CD4-positive, alpha-beta memory T cell (primary cell): ENCODE measurements around the gene DDX56. TPM values are rescaled to one million over a fixed set of nuclear protein-coding genes. Genes with fewer than 3 reads are reported as not detected.

Experiments
- CTCF ChIA-PET: fragments of 350-600 bp; sonication (Branson Sonifier 250); formaldehyde crosslinking; loops from one replicate; lab custom pipeline; 2021; ENCODE audit warnings: inconsistent platforms; ENCODE audit not compliant: partially characterized antibody; lab: Charles Lee
- POLR2A ChIA-PET: fragments of 350-600 bp; sonication (Branson Sonifier 250); formaldehyde crosslinking; loops from one replicate; lab custom pipeline; 2021; ENCODE audit not compliant: partially characterized antibody; lab: Charles Lee
- DNase-seq, 5 donors: peaks; one replicate each; pipeline versions ENCODE4 v3.0.0 to v3.0.0-alpha.2; 2020 to 2022; ENCODE audit warnings: mixed read lengths in 1 of 5
- H3K27ac ChIP-seq: one replicate; pipeline ENCODE4 v1.7.0; 2013; ENCODE audit warnings: low read depth, low read length
- H3K27me3 ChIP-seq: 2 replicates; pipeline ENCODE4 v1.7.0; 2013; ENCODE audit warnings: mild to moderate bottlenecking, low read length, moderate library complexity; ENCODE audit not compliant: insufficient read depth
- H3K36me3 ChIP-seq: 2 replicates; pipeline ENCODE4 v1.7.0; 2013; ENCODE audit warnings: mild to moderate bottlenecking, low read length, moderate library complexity; ENCODE audit not compliant: insufficient read depth
- H3K4me1 ChIP-seq: 2 replicates; pipeline ENCODE4 v1.7.0; 2013; ENCODE audit warnings: mild to moderate bottlenecking, low read length, moderate library complexity; ENCODE audit not compliant: insufficient read depth
- H3K4me3 ChIP-seq, 2 donors: one replicate each; pipeline ENCODE4 v1.7.0; 2013; ENCODE audit warnings: low read length in 2 of 2, mild to moderate bottlenecking in 1 of 2
- H3K9me3 ChIP-seq, 2 donors: one replicate each; pipeline ENCODE4 v1.7.0; 2013; ENCODE audit warnings: low read length in 2 of 2, control low read depth in 1 of 2; ENCODE audit not compliant: control insufficient read depth in 1 of 2
- H3K27ac Mint-ChIP-seq, 7 donors: one replicate each; pipeline ENCODE4 v1.8.0; 2020 to 2021; ENCODE audit warnings: mixed read lengths in 7 of 7, mild to moderate bottlenecking in 6 of 7, inconsistent platforms in 3 of 7, moderate library complexity in 3 of 7
- H3K27me3 Mint-ChIP-seq, 2 donors: one replicate each; pipeline ENCODE4 v1.8.0; 2020 to 2021; ENCODE audit warnings: mixed read lengths in 2 of 2
- H3K36me3 Mint-ChIP-seq, 2 donors: one replicate each; pipeline ENCODE4 v1.8.0; 2020 to 2021; ENCODE audit warnings: mixed read lengths in 2 of 2, inconsistent platforms in 1 of 2, mild to moderate bottlenecking in 1 of 2
- H3K4me1 Mint-ChIP-seq, 4 donors: one replicate each; pipeline ENCODE4 v1.8.0; 2020 to 2021; ENCODE audit warnings: mixed read lengths in 4 of 4, mild to moderate bottlenecking in 1 of 4
- H3K4me3 Mint-ChIP-seq, 8 donors: one replicate each; pipeline ENCODE4 v1.8.0; 2020 to 2021; ENCODE audit warnings: mixed read lengths in 8 of 8, mild to moderate bottlenecking in 7 of 8, moderate library complexity in 6 of 8, inconsistent platforms in 3 of 8
- H3K9me3 Mint-ChIP-seq, 8 donors: one replicate each; pipeline ENCODE4 v1.8.0; 2020 to 2021; ENCODE audit warnings: mixed read lengths in 8 of 8, mild to moderate bottlenecking in 5 of 8, inconsistent platforms in 3 of 8, moderate library complexity in 1 of 8
- intact Hi-C: fragments of 100-400 bp; cut with micrococcal nuclease; formaldehyde crosslinking; loops from one replicate; pipeline ENCODE4 v1.15.1; 2023
- polyA plus RNA-seq, 2 donors: library from polyadenylated mRNA; unstranded; fragments of 300-500 nt; fragmentation: Illumina TruSeq; gene quantifications; one replicate each; pipeline ENCODE4 v1.2.3, GENCODE V29; 2021
- total RNA-seq, 2 experiments: library from RNA; stranded (reverse); gene quantifications; one replicate each; pipeline ENCODE4 v1.2.3, GENCODE V29; 2021

Gene DDX56
- total and polyA plus RNA-seq, 4 experiments from 2014 or later = 48.9 to 114 (median 79.7) TPM

DNA sequence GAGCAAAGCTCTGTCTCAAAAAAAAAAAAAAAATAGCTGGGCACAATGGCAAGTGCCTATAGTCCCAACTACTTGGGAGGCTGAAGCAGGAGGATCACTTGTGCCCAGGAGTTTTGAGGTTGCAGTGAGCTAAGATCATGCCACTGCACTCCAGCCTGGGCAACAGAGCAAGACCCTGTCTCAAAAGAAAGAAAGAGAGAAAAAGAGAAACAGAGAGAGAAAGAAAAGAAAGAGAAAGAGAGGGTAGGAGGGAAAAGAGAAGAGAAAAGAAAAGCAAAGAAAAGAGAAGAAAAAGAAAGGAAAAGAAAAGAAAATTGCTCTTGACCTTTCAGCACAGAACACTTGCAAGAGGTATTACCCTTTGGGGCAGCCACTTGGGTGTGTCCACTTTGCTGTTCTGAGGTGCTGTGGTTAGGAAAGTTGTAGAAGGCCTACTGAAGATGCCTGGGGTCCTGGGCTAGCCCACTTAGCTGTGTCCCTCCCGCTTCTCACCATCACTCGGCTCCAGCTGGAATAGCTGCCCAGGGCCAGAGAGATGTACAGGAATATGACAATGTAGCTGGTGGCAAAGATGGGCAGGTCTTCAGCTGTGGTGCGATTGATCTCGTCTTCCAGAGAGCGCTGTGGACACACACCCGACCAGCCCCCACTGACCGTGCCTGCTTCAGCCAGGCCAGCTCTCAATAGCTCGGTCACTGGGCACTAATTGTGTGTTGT, 38.2 kb downstream of the DDX56 start:
- no peak overlapping the region for H3K27ac Mint-ChIP-seq
- H3K9me3 ChIP-seq = no peaks in the 10 kb centered on the region
- H3K27me3 ChIP-seq = no peaks in the 10 kb centered on the region
- H3K9me3 Mint-ChIP-seq = peaks cover 0 to 2% (median 0%) of the 10 kb centered on the region in 8 donors
- H3K36me3 Mint-ChIP-seq = no peaks in the 10 kb centered on the region
- H3K4me1 ChIP-seq = no peaks in the 10 kb centered on the region
- no peak overlapping the region for H3K27ac ChIP-seq
- no peaks in the 10 kb centered on the region for H3K27me3 Mint-ChIP-seq
- CTCF ChIA-PET = interaction anchor here (0.7 to 2.1 kb wide), 11 partner anchors 7 to 311 kb away, joined by 3 to 5 read pairs (median 4); no protein-coding TSS in a partner anchor
- peaks cover 0 to 3% (median 0%) of the 10 kb centered on the region in 4 donors for H3K4me1 Mint-ChIP-seq
- H3K36me3 ChIP-seq = no peaks in the 10 kb centered on the region
- H3K4me3 Mint-ChIP-seq = no peak overlapping the region
- intact Hi-C loops = no loop called here
- H3K4me3 ChIP-seq = no peak overlapping the region
- POLR2A ChIA-PET = interaction anchor here (0.5 to 2.2 kb wide), 2 partner anchors 45 to 335 kb away, joined by 3 to 9 read pairs; partner anchors contain the start of genes NUDCD3 and YKT6
- DNase-seq = no peak

DNA sequence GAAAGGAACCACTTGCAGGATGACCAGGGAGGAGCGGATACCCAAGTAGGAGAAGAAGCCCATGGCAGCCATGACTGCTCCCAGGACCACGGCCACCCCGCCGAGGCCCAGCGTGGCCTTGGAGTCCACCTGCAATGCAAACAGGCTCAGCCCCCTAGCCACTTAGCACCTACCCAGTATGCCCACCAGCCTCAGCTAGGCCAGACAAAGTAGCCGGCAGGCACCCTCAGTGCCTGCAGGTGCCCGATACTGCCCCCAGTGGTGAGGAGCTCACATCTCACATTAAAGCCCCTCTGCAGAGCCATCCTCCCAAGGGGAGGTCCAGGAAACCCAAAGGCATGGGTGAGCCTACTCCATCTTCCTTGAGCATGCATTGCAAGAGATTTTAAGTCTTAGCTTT, 39.2 kb downstream of the DDX56 start:
- H3K36me3 Mint-ChIP-seq = no peaks in the 10 kb centered on the region
- intact Hi-C loops = no loop called here
- peaks cover 0 to 3% (median 0%) of the 10 kb centered on the region in 4 donors for H3K4me1 Mint-ChIP-seq
- peaks cover 0 to 2% (median 0%) of the 10 kb centered on the region in 8 donors for H3K9me3 Mint-ChIP-seq
- no peak overlapping the region for H3K27ac ChIP-seq
- no peaks in the 10 kb centered on the region for H3K27me3 ChIP-seq
- peak; percentile 17 to 47 (median 43) for DNase-seq
- no peak overlapping the region for H3K27ac Mint-ChIP-seq
- no peak overlapping the region for H3K4me3 ChIP-seq
- H3K4me3 Mint-ChIP-seq = no peak overlapping the region
- H3K36me3 ChIP-seq = no peaks in the 10 kb centered on the region
- ChIA-PET CTCF (interaction anchor here (0.7 to 2.1 kb wide), 11 partner anchors 8 to 277 kb away, joined by 3 to 5 read pairs (median 4); partner anchors contain the start of gene NUDCD3), POLR2A (interaction anchor here (2.2 kb wide), 1 partner anchor 44 kb away, joined by 9 read pairs; the partner anchor contains the start of gene NUDCD3)
- no peaks in the 10 kb centered on the region for H3K27me3 Mint-ChIP-seq
- H3K9me3 ChIP-seq = no peaks in the 10 kb centered on the region
- H3K4me1 ChIP-seq = no peaks in the 10 kb centered on the region

DNA sequence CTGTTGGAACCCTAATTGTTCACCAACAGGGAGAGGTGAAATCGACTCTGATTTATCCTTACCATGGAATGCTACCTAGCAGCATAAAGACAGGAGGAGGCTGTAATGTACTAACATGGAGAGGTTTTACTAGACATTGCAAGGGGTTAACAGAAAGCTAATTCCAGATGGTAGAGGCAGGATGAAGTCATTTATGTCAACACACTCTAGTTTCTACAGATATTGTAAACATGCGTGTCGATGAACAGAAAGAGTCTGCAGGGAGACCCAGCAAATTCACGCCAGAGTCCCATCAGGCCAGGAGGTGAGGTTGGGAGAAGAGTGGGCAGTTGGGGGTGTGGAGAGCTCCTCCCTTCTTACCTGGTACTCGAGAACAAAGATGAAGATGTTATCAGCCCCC, 39.6 kb downstream of the DDX56 start:
- POLR2A ChIA-PET = interaction anchor here (2.2 kb wide), 1 partner anchor 43 kb away, joined by 9 read pairs; the partner anchor contains the start of gene NUDCD3
- CTCF ChIA-PET = interaction anchor here (1.0 to 2.1 kb wide), 8 partner anchors 9 to 276 kb away, joined by 3 to 5 read pairs (median 4); partner anchors contain the start of gene NUDCD3
- no peak overlapping the region for H3K27ac ChIP-seq
- Mint-ChIP-seq H3K4me3 (no peak overlapping the region), H3K27me3 (peaks cover 0 to under 1% of the 10 kb centered on the region in 2 donors), H3K36me3 (no peaks in the 10 kb centered on the region), H3K9me3 (peaks cover 0 to 2% (median 0%) of the 10 kb centered on the region in 8 donors), H3K27ac (peak overlapping the region in 1 of 7 donors; percentile 24), H3K4me1 (peaks cover 0 to 3% (median 0%) of the 10 kb centered on the region in 4 donors)
- intact Hi-C loops = no loop called here
- no peak overlapping the region for H3K4me3 ChIP-seq
- H3K9me3 ChIP-seq = no peaks in the 10 kb centered on the region
- H3K4me1 ChIP-seq = no peaks in the 10 kb centered on the region
- H3K27me3 ChIP-seq = no peaks in the 10 kb centered on the region
- no peaks in the 10 kb centered on the region for H3K36me3 ChIP-seq
- no peak for DNase-seq

DNA sequence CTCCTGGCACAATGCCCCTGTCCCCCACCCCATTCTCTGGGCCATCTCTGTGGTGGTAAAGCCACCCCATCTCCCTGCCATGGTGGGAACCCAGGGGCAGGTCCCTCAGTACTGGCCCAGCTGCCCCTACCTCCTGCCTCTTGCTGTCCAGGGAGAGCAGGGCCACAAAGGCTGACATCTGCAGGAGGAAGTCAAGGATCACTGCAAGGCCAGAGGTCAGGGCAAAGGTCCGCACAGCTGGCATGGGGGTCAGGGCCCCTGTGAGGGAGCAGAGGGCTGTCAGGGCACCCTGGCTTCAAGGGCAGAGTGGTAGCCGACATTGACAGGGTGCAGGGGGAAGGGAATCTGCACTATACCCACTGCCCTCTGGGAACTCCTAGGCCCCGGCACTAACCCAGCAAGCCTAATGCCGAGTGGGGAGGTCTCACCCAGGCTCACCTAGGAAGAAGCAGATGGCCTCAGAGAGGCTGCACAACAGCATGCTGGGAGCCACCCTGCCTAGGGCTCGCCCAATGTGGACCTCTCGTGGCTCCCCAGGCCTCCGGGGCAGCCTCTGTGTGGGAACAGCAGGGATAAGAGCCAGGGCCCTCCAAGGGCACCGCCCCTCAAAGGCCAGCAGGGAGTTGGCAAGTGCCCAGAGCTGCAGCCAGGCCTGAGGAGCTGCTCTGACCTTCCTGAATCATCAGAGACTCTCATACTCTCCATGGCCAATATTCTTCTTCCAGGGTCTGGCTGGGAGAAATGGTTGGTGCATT, 40.2 kb downstream of the DDX56 start:
- CTCF ChIA-PET = interaction anchor here (1.0 to 1.7 kb wide), 2 partner anchors 9 to 32 kb away, joined by 4 read pairs; no protein-coding TSS in a partner anchor
- peaks cover 0 to 2% of the 10 kb centered on the region in 2 donors for H3K27me3 Mint-ChIP-seq
- Histone ChIP-seq H3K4me3 (no peak overlapping the region), H3K27me3 (no peaks in the 10 kb centered on the region), H3K4me1 (no peaks in the 10 kb centered on the region), H3K36me3 (no peaks in the 10 kb centered on the region), H3K9me3 (no peaks in the 10 kb centered on the region), H3K27ac (no peak overlapping the region)
- DNase-seq = no peak
- intact Hi-C loops = no loop called here
- H3K4me1 Mint-ChIP-seq = peaks cover 0 to 3% (median 0%) of the 10 kb centered on the region in 4 donors
- H3K9me3 Mint-ChIP-seq = peaks cover 0 to 4% (median 0%) of the 10 kb centered on the region in 8 donors
- H3K36me3 Mint-ChIP-seq = no peaks in the 10 kb centered on the region
- no peak overlapping the region for H3K27ac Mint-ChIP-seq
- no peak overlapping the region for H3K4me3 Mint-ChIP-seq
- POLR2A ChIA-PET = interaction anchor here (2.2 kb wide), 1 partner anchor 43 kb away, joined by 9 read pairs; the partner anchor contains the start of gene NUDCD3

DNA sequence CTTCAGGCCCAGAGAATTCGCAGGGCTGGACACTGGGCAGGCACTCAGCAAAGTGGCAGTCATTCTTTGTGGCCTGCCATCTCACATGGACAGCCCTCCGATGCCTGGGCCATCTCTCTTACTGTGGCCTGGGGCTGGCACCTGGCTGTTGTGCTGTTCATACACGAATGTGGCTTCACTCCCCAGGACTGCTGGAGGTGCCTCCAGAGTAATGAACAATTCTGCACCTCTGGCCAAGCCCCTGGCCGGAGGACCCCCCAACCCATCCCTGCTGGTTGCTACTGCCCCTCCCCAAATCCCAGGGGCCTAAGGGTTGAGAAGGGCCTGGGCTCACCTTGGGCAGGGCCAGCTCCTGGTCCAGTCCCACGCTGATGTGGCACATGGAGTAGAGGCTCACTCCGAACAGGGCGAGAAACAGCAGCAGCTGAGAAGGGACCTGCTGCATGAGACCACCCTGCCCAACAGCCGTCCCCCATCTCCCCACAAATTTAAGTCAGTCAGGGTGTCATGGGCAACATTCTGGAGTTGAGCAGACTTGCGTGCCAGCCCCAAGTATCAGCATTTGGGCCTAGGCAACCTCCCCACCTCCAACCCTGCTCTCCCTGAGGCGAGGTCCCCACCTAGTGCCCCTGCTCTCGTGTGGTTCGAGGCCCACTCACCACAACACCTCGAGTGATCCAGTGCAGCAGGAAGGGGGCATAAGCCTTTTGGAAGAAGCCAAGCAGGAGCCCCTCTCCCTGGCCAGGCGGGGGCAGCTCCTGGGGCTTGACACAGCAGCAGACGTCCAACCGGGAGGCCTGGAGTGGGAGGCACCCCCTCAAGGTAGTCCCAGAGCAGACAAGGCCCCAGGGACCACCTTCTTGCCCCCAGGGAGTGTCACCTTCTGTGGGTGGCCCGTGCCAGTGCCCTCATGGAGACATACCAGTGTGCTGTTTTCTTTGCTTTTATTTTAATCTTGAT, 42.0 kb downstream of the DDX56 start:
- Mint-ChIP-seq H3K36me3 (no peaks in the 10 kb centered on the region), H3K4me3 (no peak overlapping the region), H3K4me1 (peaks cover 0 to 3% (median 0%) of the 10 kb centered on the region in 4 donors), H3K9me3 (peaks cover 0 to 15% (median 3%) of the 10 kb centered on the region in 8 donors), H3K27me3 (peaks cover 0 to 2% of the 10 kb centered on the region in 2 donors), H3K27ac (peak overlapping the region in 2 of 7 donors; percentile 13 to 35)
- Histone ChIP-seq H3K36me3 (no peaks in the 10 kb centered on the region), H3K4me3 (no peak overlapping the region), H3K27me3 (no peaks in the 10 kb centered on the region), H3K9me3 (no peaks in the 10 kb centered on the region), H3K27ac (no peak overlapping the region), H3K4me1 (no peaks in the 10 kb centered on the region)
- ChIA-PET CTCF (no interaction called here), POLR2A (no interaction called here)
- no peak for DNase-seq
- intact Hi-C loops = no loop called here

DNA sequence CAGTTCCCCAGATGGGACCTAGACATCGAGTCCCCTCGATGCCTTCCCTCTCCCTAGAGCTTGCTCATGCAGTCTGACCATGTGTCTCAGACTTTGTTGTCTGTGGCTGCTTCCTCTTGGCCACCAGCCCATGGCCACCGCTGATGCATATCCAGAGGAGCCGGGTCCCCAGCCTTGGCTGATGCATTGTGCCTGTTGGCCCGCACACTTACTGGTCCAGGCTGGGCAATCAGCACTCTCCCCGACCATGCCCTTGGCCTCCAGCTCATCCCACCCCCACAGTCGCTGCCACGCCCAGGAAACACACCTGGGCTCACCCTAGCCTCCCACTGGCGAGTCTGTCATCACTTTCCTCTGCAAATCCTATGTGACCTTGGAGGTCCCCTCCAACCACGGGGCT, 42.7 kb downstream of the DDX56 start:
- Histone ChIP-seq H3K9me3 (no peaks in the 10 kb centered on the region), H3K27me3 (no peaks in the 10 kb centered on the region), H3K27ac (no peak overlapping the region), H3K4me3 (no peak overlapping the region), H3K36me3 (no peaks in the 10 kb centered on the region), H3K4me1 (no peaks in the 10 kb centered on the region)
- Mint-ChIP-seq H3K36me3 (no peaks in the 10 kb centered on the region), H3K9me3 (peaks cover 0 to 19% (median 5%) of the 10 kb centered on the region in 8 donors), H3K27ac (peak overlapping the region in 2 of 7 donors; percentile 13 to 35), H3K4me3 (no peak overlapping the region), H3K4me1 (peaks cover 0 to 3% (median 0%) of the 10 kb centered on the region in 4 donors), H3K27me3 (peaks cover 0 to 2% of the 10 kb centered on the region in 2 donors)
- ChIA-PET CTCF (no interaction called here), POLR2A (no interaction called here)
- no peak for DNase-seq
- intact Hi-C loops = no loop called here
